GM18499 (cell line): Measurements from ENCODE around the gene NDP.
"Not testable (repeated sequence)": the region's sequence is repeated elsewhere in the genome, so short reads cannot be mapped to it uniquely, and the experiment has no call there.

Source experiments
- ATAC-seq: cut with Tn5 transposase; IDR thresholded peaks from one replicate; pipeline ENCODE4 v1.9.1; 2021; ENCODE audit warnings: moderate number of reproducible peaks; ENCODE audit not compliant: insufficient read depth, unreplicated experiment

Gene NDP

DNA sequence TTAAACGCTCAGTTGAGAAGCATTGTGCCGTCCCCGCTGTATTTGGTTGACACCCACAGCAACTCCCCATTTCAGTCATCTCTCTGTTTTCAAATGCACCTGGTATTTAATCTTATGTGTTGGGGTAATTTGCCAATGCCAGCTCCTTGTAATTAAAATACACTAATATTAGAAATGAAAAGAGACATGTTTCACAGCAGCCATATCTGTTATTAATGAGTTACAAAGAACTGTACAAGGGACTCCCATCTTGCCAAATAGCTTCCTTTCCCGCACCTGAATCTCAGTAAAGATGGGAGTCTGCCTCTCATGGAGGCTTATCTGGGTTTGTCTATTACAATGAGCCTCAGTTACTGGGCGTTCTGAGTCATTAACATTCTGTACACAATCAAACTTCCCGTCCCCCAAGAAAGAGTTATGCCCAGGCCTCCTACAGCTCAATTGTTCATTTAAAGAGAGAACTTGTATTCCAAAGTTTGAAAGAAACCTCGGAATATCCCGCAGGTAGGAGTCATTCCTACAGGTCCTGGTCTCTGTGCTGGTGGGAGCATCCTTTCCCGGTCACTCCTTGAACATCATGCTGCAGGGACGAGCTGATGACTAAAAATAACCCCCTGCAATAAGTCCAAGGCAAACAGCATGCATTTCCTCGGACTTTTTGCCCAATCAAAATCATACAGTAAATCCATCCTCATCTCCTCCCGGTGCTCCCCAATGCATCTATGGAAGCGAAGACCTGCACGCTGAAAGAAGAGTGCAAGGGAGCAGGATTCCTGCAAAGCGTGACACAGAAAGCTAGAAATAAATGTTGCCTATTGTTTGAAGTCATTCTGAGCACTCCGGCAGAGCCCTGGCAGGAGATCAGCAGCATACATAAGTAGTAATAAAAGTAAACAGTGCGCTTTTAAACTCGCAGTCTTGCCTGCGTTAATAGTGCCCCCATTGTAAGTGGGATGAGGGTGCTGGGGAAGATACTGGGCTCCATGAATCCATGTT lies 926 bp downstream of the NDP start:
- ATAC-seq, result no peak

DNA sequence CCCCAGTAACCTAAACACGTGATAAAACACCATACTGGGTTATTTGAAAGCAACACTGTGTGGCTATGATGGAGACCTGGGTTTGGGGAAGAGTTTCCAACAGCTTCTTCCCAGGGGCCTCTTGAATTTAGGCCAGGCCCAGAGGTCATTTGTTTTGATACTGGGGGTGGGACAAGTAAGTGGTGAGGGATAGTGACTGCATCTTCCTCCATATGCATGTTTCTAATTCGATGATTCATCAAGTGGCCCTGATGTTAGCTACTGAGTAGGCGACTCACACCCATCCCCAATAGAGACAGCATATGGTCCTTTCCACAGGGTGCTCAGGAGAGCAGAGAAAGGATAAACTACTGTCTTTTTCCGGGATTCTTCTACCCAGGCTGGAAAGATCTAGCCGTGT lies 2.7 kb downstream of the NDP start:
- ATAC-seq, result no peak

DNA sequence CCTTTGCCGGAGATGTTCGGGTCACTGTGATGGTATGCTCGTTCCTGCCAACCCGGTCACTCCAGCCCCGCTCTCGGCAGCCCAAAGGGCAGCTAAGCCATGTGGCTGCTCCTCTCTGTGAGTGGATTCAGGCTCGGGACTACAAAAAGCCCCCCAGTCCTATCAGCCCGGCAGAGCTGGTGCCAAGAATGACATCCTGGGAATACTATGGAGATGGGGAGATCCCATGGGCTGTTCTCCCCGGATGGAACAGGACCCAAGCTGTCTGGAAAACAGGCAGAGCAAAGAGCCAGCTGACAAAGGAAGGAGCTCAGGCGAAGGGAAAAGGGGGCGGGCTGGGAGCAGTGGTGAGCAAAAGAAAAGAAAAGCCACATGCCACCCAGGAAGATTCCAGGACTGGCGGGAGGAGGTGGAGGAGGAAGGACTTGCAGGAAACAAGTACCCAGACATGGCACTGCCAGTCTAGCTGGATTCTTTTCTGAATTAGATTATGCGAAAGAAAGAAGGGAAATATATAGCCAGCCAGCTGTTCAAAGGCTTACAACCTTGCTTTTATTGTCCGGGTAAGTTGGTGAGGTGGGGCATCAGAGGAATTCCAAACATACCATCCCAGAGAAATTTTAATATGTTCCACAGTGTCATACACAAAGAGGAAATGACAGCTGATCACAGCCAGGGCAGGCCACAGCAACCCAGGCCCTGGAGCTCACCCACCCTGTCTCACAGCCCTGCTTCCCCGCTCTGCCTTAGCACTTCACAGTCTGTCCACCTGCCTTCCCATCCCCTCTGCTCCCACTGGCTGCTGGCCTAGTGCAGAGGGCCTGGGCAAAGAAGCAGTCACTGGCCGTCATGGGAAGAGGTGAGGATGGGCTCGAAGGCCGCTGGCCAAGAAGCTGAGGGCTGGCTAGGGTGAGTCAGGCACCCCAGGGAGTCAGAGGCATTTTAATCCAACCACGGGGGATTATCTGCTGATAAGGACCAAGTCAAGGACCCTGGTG lies 3.4 kb downstream of the NDP start:
- ATAC-seq, result no peak

DNA sequence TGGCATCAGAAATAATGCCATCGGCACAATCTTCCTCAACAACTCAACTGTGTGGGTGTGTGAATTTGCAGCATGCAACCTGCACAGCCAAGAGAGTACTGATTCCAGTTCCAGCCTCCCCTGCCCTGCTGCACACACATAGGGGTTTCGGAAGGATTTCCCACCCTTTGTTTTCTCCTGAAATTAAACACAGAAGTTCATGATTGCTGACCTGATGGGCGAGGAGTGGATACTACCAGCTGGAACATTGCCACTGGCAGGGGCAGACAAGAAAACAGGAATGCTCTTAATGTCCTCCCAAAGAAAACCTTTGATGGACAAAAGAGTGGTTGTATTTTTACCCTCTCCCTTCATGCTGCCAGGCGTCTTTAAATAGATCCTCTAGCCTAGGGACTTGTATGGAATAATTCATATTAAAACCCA lies 4.8 kb downstream of the NDP start:
- no peak for ATAC-seq

DNA sequence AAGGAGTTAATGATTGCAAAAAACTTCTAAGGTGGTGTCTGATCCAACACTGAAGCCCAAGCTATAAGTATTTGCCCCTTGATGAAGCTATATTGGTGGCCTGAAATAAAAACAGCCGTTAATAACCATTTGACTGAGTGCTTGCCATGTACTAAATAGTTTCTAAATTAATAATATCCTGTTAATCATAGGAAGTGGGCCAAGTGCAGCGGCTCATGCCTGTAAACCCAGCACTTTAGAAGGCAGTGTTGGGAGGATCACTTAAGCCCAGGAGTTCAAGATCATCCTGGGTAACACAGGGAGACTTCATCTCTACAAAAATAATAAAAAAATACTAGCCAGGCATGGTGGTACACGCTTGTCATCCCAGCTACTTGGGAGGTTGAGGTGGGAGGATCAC lies 8.3 kb downstream of the NDP start:
- no peak for ATAC-seq

- no peak for ATAC-seq
These were observed 9.5 kb downstream of the NDP start for GRCh38 chrX:43963726-43964125.

DNA sequence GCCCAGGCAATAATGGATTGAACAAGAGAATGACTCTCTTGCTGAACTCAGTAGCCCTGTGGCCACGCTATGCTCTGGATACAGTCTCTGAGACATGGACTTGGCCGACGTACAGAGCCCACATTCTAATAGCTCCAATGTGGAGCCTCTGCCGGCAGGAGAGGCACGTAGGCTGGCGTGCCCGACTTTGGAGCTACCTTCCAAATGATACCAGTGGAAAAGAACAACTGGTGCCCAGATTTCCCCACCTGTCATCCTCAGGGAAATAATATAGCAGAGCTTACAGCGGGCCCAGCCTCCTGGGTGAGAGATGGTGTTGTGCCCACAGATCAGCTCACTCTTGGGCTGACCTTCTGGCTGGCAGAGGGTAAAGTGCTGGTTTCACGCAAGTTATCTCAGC lies 10.6 kb downstream of the NDP start:
- ATAC-seq, result no peak

- no peak for ATAC-seq
These were observed 11.5 kb downstream of the NDP start for GRCh38 chrX:43961699-43962098.

GRCh38 chrX:43958529-43958928 lies 14.7 kb downstream of the NDP start:
- peak; percentile 68 for ATAC-seq

DNA sequence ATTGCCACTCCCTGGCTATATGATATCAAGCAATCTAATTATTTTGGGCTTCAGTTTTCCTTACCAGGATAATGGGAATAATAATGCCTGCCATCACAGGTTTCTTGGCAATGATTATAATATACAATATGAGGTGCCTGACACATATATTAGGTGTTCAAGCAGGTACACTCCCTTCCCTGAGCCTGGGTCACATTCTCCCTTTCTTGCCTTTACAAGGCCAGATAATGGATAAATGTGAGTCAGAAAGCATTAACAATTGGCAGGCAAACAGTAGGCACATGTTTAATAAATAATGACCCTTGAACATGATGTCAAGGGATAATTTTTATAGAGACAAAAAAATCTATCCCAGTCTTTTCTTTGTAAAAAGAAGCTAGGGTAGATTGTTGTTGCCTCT lies 17.2 kb downstream of the NDP start:
- ATAC-seq, result no peak

- ATAC-seq, result no peak
These were observed 20.0 kb downstream of the NDP start for GRCh38 chrX:43953218-43953617.

DNA sequence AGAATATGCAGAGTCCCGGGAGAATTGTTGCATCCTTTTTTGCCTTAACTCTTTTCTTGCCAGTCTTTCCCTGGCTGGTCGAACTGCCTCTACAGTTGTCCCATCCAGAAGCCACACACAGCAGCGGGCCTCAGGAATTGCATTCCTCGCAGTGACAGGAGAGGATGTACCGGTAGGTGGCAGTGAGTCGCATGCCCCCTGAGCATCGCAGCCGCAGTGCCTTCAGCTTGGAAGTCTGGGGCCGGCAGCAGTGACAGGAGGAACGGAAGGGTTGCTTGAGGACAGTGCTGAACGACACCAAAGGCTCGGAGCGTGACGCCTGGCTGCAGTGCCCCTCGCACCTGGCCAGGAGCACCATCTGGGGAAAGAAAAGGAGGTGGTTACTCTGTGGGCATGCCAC lies 23.5 kb downstream of the NDP start:
- no peak for ATAC-seq

- ATAC-seq, result no peak
These were observed 32.2 kb downstream of the NDP start for GRCh38 chrX:43940816-43941474.

DNA sequence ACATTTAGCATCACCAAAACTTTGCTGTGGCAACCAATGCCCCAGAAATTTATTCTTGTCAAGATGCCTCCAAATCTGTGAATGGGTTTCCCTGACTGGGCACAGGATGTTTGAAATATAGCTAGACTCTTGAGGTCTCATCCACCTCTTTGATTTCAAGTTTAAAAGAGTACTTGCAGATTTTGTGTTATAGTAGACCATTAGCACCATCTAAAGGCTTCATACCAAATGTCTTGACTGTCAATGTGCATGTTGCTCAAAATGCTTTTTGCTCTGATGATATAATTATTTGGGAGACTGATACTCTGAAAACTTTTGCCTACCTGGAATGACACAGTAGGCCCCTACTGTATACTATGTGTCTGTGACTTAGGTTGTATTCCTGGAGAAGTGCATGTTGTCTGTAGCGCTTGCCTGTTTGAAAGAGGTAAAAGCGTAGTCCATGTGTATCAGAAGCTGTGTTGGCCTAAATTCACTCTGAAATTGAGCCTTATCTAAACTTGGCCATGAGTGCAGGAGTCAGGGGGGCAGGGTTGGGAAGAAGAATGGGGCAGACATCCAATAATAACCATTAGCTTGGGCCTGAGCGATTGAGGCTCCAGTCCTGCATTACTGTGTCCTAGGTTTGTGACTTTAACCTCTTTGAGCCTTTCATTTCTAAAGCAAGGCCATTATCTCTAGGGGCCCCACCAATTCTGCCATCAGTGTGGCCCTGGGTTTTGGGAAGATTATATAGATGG lies 33.8 kb downstream of the NDP start:
- ATAC-seq, result no peak

DNA sequence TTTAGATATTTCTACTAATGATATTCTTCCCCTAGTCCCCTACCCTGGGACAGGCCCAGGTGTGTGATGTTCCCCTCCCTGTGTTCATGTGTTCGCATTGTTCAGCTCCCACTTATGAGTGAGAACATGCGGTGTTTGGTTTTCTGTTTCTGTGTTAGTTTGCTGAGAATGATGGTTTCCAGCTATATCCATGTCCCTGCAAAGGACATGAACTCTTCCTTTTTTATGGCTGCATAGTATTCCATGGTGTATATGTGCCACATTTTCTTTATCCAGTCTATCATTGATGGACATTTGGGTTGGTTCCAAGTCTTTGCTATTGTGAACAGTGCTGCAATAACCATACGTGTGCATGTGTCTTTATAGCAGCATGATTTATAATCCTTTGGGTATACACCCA lies 51.2 kb downstream of the NDP start:
- not testable (repeated sequence) for ATAC-seq

GRCh38 chrX:43910772-43911171 lies 62.4 kb downstream of the NDP start:
- not testable (repeated sequence) for ATAC-seq

- no peak for ATAC-seq
These were observed 63.2 kb downstream of the NDP start for GRCh38 chrX:43910012-43910411.

DNA sequence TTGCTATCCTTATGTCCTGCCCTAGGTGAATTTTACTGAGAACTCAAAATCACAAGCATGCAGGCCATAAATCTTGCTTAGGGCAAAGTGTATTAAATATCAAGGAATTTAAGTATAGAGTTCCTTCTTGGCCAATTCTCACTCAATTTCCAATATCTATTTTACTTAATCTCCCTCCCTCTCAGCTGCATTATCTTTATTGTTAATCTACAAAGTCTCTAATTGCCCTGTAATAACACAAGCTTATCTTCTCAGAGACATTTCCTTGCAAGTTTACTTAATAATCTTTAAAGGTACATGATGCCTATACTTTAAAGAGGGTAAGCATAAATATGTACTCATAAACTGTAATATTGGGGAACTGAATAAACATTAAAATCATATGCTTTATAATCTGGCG lies 64.0 kb downstream of the NDP start:
- ATAC-seq, result no peak

DNA sequence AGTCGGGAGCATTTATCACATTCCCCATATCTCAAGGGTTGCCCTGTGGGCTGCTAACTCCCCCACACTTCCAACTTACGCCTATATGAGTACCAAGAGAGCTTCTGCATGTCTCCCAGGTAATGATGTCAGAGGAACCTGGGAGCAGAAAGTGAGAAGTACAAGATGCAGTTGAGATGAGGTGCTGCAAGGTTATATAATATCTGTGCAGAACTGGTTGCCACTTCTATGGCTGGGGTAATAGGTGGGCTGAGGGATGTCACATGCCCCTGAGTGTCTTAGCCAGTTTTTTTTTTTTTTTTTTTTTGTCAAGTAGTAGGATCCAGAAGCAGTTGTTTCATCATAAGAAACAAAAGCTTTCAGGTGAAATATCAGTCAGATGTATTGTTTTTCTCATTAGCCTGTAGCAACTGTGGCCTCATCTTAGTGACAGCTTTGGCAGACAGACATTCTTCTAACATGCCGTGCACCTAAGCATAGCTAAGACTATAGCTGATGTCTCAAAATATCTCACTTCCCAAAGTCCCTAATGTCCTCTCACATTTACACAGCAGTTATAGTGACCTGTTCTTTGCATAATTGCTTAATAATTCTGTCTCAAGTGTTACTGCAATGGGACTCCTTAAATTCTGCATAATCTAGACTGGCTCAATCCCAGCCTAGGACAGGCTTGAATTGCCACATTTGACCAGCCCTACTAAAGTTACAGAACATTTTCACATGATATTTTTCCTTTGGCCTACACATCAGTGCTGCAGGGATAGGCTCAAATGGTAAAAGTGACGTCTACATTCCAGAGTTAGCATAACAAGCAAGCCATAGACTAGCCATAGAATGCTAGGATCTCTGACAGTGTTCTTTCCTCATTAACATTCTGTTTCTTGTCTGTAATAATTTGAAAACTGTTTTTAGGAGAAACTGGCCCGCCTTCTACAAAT lies 73.0 kb downstream of the NDP start:
- no peak for ATAC-seq
